GM12878 (cell line): ENCODE measurements around the gene SOX10. TPM values are rescaled to one million over a fixed set of nuclear protein-coding genes. Genes with fewer than 3 reads are reported as not detected.
"Not testable (repeated sequence)": the region's sequence is repeated elsewhere in the genome, so short reads cannot be mapped to it uniquely, and the experiment has no call there.

Experiments
- ATAC-seq: fragments of 200-7000 bp; cut with Tn5 transposase; 3 replicates; pipeline ENCODE4 v1.9.1; 2020; ENCODE audit warnings: mild to moderate bottlenecking, moderate library complexity
- BruUV-seq: library from RNA; stranded (reverse); fragments of 400-500 nt; replicated peaks from 2 replicates; lab custom pipeline; 2021; lab: Mats Ljungman, UMichigan
- CTCF ChIA-PET: fragments of 300-600 bp; sonication (Branson Sonifier 250); formaldehyde crosslinking; extraction: SDS; loops from one replicate; lab custom pipeline; 2021; ENCODE audit warnings: inconsistent platforms; lab: Yijun Ruan, JAX
- POLR2A ChIA-PET: fragments of 350-600 bp; formaldehyde crosslinking; extraction: SDS; loops from one replicate; lab custom pipeline; 2021; ENCODE audit warnings: inconsistent platforms; lab: Charles Lee
- RAD21 ChIA-PET: fragments of 300-600 bp; sonication (Branson Sonifier 250); formaldehyde crosslinking; loops from one replicate; lab custom pipeline; 2023; ENCODE audit warnings: antibody characterized with exemption; ENCODE audit not compliant: unreplicated experiment; lab: Charles Lee
- SMC1A ChIA-PET: fragments of 300-600 bp; sonication (Branson Sonifier 250); formaldehyde crosslinking; loops from one replicate; lab custom pipeline; 2023; ENCODE audit not compliant: unreplicated experiment, uncharacterized antibody; lab: Charles Lee
- DNase-seq: peaks from one replicate; pipeline ENCODE4 v3.0.0-alpha.2; 2011; ENCODE audit warnings: low read depth, low spot score
- FAIRE-seq: peaks from 3 replicates; lab custom pipeline; 2011; peaks lifted over from hg19 to GRCh38; lab: Jason Lieb, UNC
- H2AFZ ChIP-seq: 2 replicates; pipeline ENCODE4 v1.6.0; 2011; ENCODE audit warnings: low read depth, low read length, control low read depth; ENCODE audit not compliant: control insufficient read depth
- H3K27ac ChIP-seq: 2 replicates; pipeline ENCODE4 v1.5.1; 2011; ENCODE audit warnings: control low read depth; ENCODE audit not compliant: control insufficient read depth, insufficient read depth
- H3K27me3 ChIP-seq, 2 experiments: replicated peaks in 1 of 2; 2 replicates each; pipeline versions ENCODE4 v1.6.0 to v1.6.1; 2011; ENCODE audit warnings: low read length in 1 of 2; ENCODE audit not compliant: control insufficient read depth in 2 of 2, insufficient read depth in 2 of 2
- H3K36me3 ChIP-seq, 2 experiments: 2 replicates each; pipeline ENCODE4 v1.5.1; 2011; ENCODE audit warnings: low read length in 1 of 2; ENCODE audit not compliant: control insufficient read depth in 2 of 2, insufficient read depth in 2 of 2
- H3K4me1 ChIP-seq: 2 replicates; pipeline ENCODE4 v1.6.1; 2011; ENCODE audit warnings: mild to moderate bottlenecking, low read length, moderate library complexity, mixed read lengths; ENCODE audit not compliant: control insufficient read depth, insufficient read depth
- H3K4me2 ChIP-seq: 2 replicates; pipeline ENCODE4 v1.6.0; 2011; ENCODE audit warnings: control low read depth; ENCODE audit not compliant: control insufficient read depth, insufficient read depth
- H3K4me3 ChIP-seq: fragments of 200-600 bp; sonication (generic); 2 replicates; pipeline ENCODE4 v1.5.1; 2016
- H3K79me2 ChIP-seq: 2 replicates; pipeline ENCODE4 v1.6.0; 2011; ENCODE audit warnings: low read length; ENCODE audit not compliant: control insufficient read depth, insufficient read depth
- H3K9ac ChIP-seq: 2 replicates; pipeline ENCODE4 v1.8.0; 2011; ENCODE audit warnings: low read length, control low read depth, mixed read lengths; ENCODE audit not compliant: control insufficient read depth, insufficient read depth
- H3K9me3 ChIP-seq: replicated peaks from 3 replicates; pipeline ENCODE4 v1.5.1; 2011; ENCODE audit warnings: mild to moderate bottlenecking, low read length; ENCODE audit not compliant: control insufficient read depth, insufficient read depth
- H4K20me1 ChIP-seq: 2 replicates; pipeline ENCODE4 v1.6.0; 2011; ENCODE audit not compliant: control insufficient read depth, insufficient read depth
- CREM ChIP-seq: IDR thresholded peaks from 2 replicates; pipeline ENCODE4 v1.6.1; 2014; ENCODE audit warnings: antibody characterized with exemption, low read depth
- RCOR1 ChIP-seq: conservative IDR thresholded peaks from 2 replicates; pipeline ENCODE4 v1.6.1; 2012; ENCODE audit warnings: low read depth, low read length, improper control_type of control experiment
- TCF7 ChIP-seq: IDR thresholded peaks from 2 replicates; pipeline ENCODE4 v1.6.1; 2014; ENCODE audit warnings: antibody characterized with exemption, borderline replicate concordance
- ZNF207 ChIP-seq: fragments of 450-650 bp; IDR thresholded peaks from 2 replicates; pipeline ENCODE4 v1.6.1; 2014; ENCODE audit warnings: antibody characterized with exemption, mild to moderate bottlenecking, borderline replicate concordance
- ZNF217 ChIP-seq: fragments of 450-650 bp; IDR thresholded peaks from 2 replicates; pipeline ENCODE4 v1.6.1; 2017; ENCODE audit warnings: antibody characterized with exemption, mild to moderate bottlenecking
- WGBS: methylation state at CpG from one replicate; pipeline ENCODE4 v1.1.6; 2016; ENCODE audit warnings: low lambda C conversion rate; ENCODE audit not compliant: insufficient replicate concordance, insufficient coverage; ENCODE audit errors: missing lambda C conversion rate; 5-methylcytosine and 5-hydroxymethylcytosine counted together
- in situ Hi-C: fragments of 300-500 bp; cut with MboI; formaldehyde crosslinking; loops from 9 replicates; pipeline ENCODE4 v1.14.3; 2018; ENCODE audit warnings: mixed read lengths
- intact Hi-C: fragments of 100-400 bp; cut with micrococcal nuclease; formaldehyde crosslinking; loops from one replicate; pipeline ENCODE4 v1.14.2; 2022; ENCODE audit not compliant: unreplicated experiment
- polyA plus RNA-seq, 11 experiments: library from polyadenylated mRNA; depleted of rRNA in 4 of 11; unstranded in 6 of 11; stranded (reverse) in 5 of 11; fragments of >200 nt; fragmentation: Nextera tagmentation in 4 of 11; fragmentation: Illumina TruSeq in 1 of 11; extraction: Ambion mirVana in 4 of 11; extraction: Trizol in 1 of 11; gene quantifications; 1 replicate in 1 of 11; 2 replicates in 10 of 11; pipeline versions ENCODE4 v1.2.1 to v1.2.3, GENCODE V29; 2011 to 2016; ENCODE audit warnings: inconsistent platforms in 2 of 11, missing spikeins in 2 of 11, low read depth in 1 of 11
- total RNA-seq, 4 experiments: library from RNA; depleted of rRNA in 3 of 4; stranded (reverse); fragments of >200 nt in 3 of 4; fragmentation: Illumina TruSeq in 1 of 4; extraction: Trizol in 1 of 4; gene quantifications; 2 replicates each; pipeline versions ENCODE4 v1.2.1 to v1.2.3, GENCODE V29; 2013 to 2021

The SOX10 gene
- total and polyA plus RNA-seq, 10 of the 15 experiments (the other 5 are each of a cell fraction or from before 2014, with no cell fraction given): 0.05 TPM; not detected in 9

DNA sequence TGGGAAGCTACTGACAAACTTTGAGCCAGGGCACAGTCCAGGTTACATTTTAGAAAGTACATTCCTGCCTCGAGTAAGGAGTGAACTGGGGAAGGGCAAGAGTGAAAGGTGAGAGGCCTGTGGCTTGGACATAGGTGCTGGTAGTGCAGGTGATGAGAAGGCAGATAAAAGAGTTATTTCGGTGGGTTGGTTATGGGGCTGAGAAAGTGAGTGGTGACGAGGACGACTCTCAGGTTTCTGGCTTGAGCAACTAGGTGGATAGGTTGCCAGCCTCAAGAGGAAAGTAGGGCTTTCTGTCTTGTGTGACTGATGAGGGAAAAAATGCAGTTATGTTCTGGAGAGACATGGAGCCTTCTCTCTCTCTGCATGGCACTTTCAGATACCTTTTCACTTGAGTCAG, 27.1 kb downstream of the SOX10 start (continued):
- no peak for TF ChIP-seq ZNF207
- no peak for TF ChIP-seq TCF7
- no peak for TF ChIP-seq CREM
- TF ChIP-seq RCOR1: no peak
- no peak for TF ChIP-seq ZNF217

DNA sequence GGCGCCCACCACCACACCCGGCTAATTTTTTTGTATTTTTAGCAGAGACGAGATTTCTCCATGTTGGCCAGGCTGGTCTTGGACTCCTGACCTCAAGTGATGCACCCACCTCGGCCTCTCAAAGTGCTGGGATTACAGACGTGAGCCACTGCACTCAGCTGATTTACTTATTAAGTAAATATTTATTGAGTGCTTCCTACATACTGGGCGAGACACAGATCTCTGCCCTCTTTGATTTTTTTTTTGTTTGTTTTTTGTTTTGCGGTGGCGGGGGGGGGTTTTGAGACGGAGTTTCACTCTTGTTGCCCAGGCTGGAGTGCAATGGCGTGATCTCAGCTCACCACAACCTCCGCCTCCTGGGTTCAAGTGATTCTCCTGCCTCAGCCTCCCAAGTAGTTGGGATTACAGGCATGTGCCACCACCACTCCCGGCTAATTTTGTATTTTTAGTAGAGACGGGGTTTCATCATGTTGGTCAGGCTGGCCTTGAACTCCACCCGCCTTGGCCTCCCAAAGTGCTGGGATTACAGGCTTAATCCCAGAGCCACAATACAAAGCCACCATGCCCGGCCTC, 28.4 kb downstream of the SOX10 start:
- in situ Hi-C loops, SMC1A ChIA-PET, H3K27me3 ChIP-seq, H3K4me2 ChIP-seq, H3K9ac ChIP-seq, FAIRE-seq, ATAC-seq, H3K9me3 ChIP-seq, H3K27ac ChIP-seq, H3K4me3 ChIP-seq, H4K20me1 ChIP-seq, H3K4me1 ChIP-seq, POLR2A ChIA-PET, BruUV-seq, intact Hi-C loops, DNase-seq, H2AFZ ChIP-seq: not testable (repeated sequence)
- 88% methylated on average over 14 of the region's 15 CpGs for WGBS
- peaks cover 8 to 21% of the 10 kb centered on the region in 2 experiments for H3K36me3 ChIP-seq
- RAD21 ChIA-PET: interaction anchor here (0.6 kb wide), 1 partner anchor 29 kb away, joined by 3 read pairs; no protein-coding TSS in a partner anchor
- CTCF ChIA-PET: interaction anchor here (1.1 to 4.8 kb wide), 2 partner anchors 10 to 313 kb away, joined by 3 to 42 read pairs; no protein-coding TSS in a partner anchor
- peaks cover 15% of the 10 kb centered on the region for H3K79me2 ChIP-seq
